ENCODE measurements around the gene C9orf40.
A peak's percentile ranks its signal among the peaks of the same experiment; 100 is the strongest.

The C9orf40 gene

DNA sequence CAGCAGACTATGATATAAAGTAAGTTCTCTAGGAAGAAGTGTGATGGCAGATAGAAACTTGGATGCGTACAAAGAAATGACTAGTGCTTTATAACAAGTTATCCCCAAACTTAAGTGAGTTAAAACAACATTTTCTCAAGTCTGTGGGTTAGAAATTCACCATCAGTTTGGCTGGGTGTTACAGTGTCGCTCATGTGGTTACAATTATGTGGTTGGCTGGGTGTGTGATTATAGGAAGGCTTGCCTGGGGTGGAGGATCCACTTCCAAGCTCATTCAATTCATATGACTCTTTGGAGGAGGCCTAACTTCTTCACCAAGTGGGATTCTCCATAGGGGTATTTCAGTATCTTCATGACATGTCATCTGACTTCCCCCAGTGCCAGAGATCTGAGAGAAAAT is 10.3 kb upstream of the C9orf40 start:
- H3K36me3 ChIP-seq (ENCODE audit: control insufficient read depth, insufficient read depth, low read length), result no peaks in the 10 kb centered on the region
- no peaks in the 10 kb centered on the region for H3K9me3 ChIP-seq (ENCODE audit: control insufficient read depth, low read length)
- H3K27me3 ChIP-seq (replicated peaks; ENCODE audit: control insufficient read depth, insufficient read depth, low read length, poor library complexity, severe bottlenecking), result no peaks in the 10 kb centered on the region
- no peak overlapping the region for H3K27ac ChIP-seq (ENCODE audit: insufficient read depth, low read length, poor library complexity, severe bottlenecking)
- no peaks in the 10 kb centered on the region for H3K4me1 ChIP-seq (ENCODE audit: control insufficient read depth, insufficient read depth, low read length, poor library complexity, severe bottlenecking)
- H3K4me3 ChIP-seq (ENCODE audit: insufficient read depth, low read depth, low read length, poor library complexity, severe bottlenecking), result no peak overlapping the region
- DNase-seq, result no peak

DNA sequence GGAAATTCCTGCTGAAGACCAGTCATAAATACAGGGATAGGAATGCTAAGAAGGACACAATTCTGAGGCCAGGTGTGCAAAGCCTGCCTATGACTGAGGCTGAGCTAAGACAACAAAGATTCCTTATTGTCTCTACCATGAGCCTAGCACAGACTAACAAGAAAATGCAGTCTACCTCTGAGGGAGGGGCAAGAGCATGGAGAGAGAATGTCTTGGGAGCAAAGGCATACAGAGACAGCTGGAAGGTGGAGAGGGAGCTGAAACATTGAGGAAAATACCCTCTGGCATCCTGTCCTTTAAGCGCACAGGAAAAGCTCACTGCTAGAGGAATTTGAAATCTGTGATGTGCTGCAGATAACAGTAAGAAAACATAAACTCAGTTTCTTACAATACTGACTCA is 8.8 kb upstream of the C9orf40 start:
- H3K4me3 ChIP-seq (ENCODE audit: insufficient read depth, low read depth, low read length, poor library complexity, severe bottlenecking), result no peak overlapping the region
- no peaks in the 10 kb centered on the region for H3K27me3 ChIP-seq (replicated peaks; ENCODE audit: control insufficient read depth, insufficient read depth, low read length, poor library complexity, severe bottlenecking)
- H3K27ac ChIP-seq (ENCODE audit: insufficient read depth, low read length, poor library complexity, severe bottlenecking), result no peak overlapping the region

GRCh38 chr9:74960561-74960960 is 7.8 kb upstream of the C9orf40 start:
- no peaks in the 10 kb centered on the region for H3K9me3 ChIP-seq (ENCODE audit: control insufficient read depth, low read length)
- no peak overlapping the region for H3K4me3 ChIP-seq (ENCODE audit: insufficient read depth, low read depth, low read length, poor library complexity, severe bottlenecking)
- DNase-seq, result no peak
- no peaks in the 10 kb centered on the region for H3K4me1 ChIP-seq (ENCODE audit: control insufficient read depth, insufficient read depth, low read length, poor library complexity, severe bottlenecking)
- H3K36me3 ChIP-seq (ENCODE audit: control insufficient read depth, insufficient read depth, low read length), result no peaks in the 10 kb centered on the region
- no peaks in the 10 kb centered on the region for H3K27me3 ChIP-seq (replicated peaks; ENCODE audit: control insufficient read depth, insufficient read depth, low read length, poor library complexity, severe bottlenecking)
- no peak overlapping the region for H3K27ac ChIP-seq (ENCODE audit: insufficient read depth, low read length, poor library complexity, severe bottlenecking)

More for the DNA sequence above, 8.8 kb upstream of the C9orf40 start:
- Histone ChIP-seq H3K36me3 (ENCODE audit: control insufficient read depth, insufficient read depth, low read length) (no peaks in the 10 kb centered on the region), H3K4me1 (ENCODE audit: control insufficient read depth, insufficient read depth, low read length, poor library complexity, severe bottlenecking) (no peaks in the 10 kb centered on the region), H3K9me3 (ENCODE audit: control insufficient read depth, low read length) (no peaks in the 10 kb centered on the region)
- DNase-seq, result no peak

DNA sequence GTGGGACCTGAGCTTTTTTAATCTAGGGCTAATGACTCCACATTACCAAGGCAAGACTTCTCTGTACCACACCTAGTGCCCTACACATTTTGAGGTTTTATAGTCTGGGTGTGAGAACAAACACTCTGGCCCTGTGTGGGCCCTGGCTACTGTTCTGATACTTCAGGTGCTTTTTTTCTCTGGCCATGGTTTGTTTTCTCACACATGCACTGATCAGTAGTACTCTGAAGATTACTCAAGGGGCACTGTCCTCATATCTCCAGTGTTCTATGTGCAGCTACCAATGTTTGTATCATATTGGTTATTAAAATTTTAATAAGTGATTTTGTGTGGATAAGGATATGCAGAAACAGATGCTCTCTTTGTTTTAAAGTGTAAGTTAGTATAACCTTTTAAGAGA is 5.9 kb upstream of the C9orf40 start:
- Histone ChIP-seq H3K27me3 (replicated peaks; ENCODE audit: control insufficient read depth, insufficient read depth, low read length, poor library complexity, severe bottlenecking) (no peaks in the 10 kb centered on the region), H3K9me3 (ENCODE audit: control insufficient read depth, low read length) (no peaks in the 10 kb centered on the region), H3K4me3 (ENCODE audit: insufficient read depth, low read depth, low read length, poor library complexity, severe bottlenecking) (no peak overlapping the region), H3K27ac (ENCODE audit: insufficient read depth, low read length, poor library complexity, severe bottlenecking) (no peak overlapping the region), H3K36me3 (ENCODE audit: control insufficient read depth, insufficient read depth, low read length) (no peaks in the 10 kb centered on the region), H3K4me1 (ENCODE audit: control insufficient read depth, insufficient read depth, low read length, poor library complexity, severe bottlenecking) (no peaks in the 10 kb centered on the region)
- no peak for DNase-seq

GRCh38 chr9:74953235-74953751 is 581 bp upstream of the C9orf40 start:
- H3K9me3 ChIP-seq (ENCODE audit: control insufficient read depth, low read length), result no peaks in the 10 kb centered on the region
- no peak for DNase-seq
- peaks cover 4% of the 10 kb centered on the region for H3K4me1 ChIP-seq (ENCODE audit: control insufficient read depth, insufficient read depth, low read length, poor library complexity, severe bottlenecking)
- no peaks in the 10 kb centered on the region for H3K36me3 ChIP-seq (ENCODE audit: control insufficient read depth, insufficient read depth, low read length)
- H3K27me3 ChIP-seq (replicated peaks; ENCODE audit: control insufficient read depth, insufficient read depth, low read length, poor library complexity, severe bottlenecking), result no peaks in the 10 kb centered on the region
- H3K27ac ChIP-seq (ENCODE audit: insufficient read depth, low read length, poor library complexity, severe bottlenecking), result peak overlapping the region; percentile 84
- peak overlapping the region; percentile 88 for H3K4me3 ChIP-seq (ENCODE audit: insufficient read depth, low read depth, low read length, poor library complexity, severe bottlenecking)

- H3K4me3 ChIP-seq (ENCODE audit: insufficient read depth, low read depth, low read length, poor library complexity, severe bottlenecking), result peak overlapping the region; percentile 88
- no peaks in the 10 kb centered on the region for H3K27me3 ChIP-seq (replicated peaks; ENCODE audit: control insufficient read depth, insufficient read depth, low read length, poor library complexity, severe bottlenecking)
- no peaks in the 10 kb centered on the region for H3K9me3 ChIP-seq (ENCODE audit: control insufficient read depth, low read length)
- peak overlapping the region; percentile 84 for H3K27ac ChIP-seq (ENCODE audit: insufficient read depth, low read length, poor library complexity, severe bottlenecking)
- peak; percentile 4 to 20 (median 17) for DNase-seq
- no peaks in the 10 kb centered on the region for H3K36me3 ChIP-seq (ENCODE audit: control insufficient read depth, insufficient read depth, low read length)
- H3K4me1 ChIP-seq (ENCODE audit: control insufficient read depth, insufficient read depth, low read length, poor library complexity, severe bottlenecking), result peaks cover 4% of the 10 kb centered on the region
Measured at GRCh38 chr9:74951725-74952151, 974 bp downstream of the C9orf40 start.

DNA sequence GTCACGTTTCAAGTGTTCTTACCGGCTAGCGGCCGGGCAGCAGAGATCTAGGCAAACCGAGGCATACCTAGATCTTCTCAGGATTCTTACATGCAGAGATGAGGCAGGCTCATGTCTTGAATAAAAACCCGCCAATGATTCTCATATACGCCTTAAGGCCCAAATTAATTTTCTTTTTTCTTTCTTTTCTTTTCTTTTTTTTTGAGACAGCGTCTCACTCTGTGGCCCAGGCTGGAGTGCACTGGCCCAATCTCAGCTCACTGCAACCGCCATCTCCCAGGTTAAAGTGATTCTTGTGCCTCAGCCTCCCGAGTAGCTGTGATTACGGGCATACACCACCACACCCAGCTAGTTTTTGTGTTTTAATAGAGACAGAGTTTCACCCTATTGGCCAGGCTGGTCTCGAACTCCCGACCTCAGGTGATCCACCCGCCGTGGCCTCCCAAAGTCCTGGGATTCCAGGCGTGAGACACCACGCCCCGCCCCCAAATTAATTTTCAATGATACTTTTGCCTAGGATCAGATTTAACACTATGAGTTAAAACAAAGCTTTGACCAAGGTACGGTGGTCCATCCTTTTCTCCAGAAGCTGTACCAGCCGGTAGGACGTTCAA is 1.5 kb downstream of the C9orf40 start:
- H3K27me3 ChIP-seq (replicated peaks; ENCODE audit: control insufficient read depth, insufficient read depth, low read length, poor library complexity, severe bottlenecking), result no peaks in the 10 kb centered on the region
- no peaks in the 10 kb centered on the region for H3K36me3 ChIP-seq (ENCODE audit: control insufficient read depth, insufficient read depth, low read length)
- H3K4me1 ChIP-seq (ENCODE audit: control insufficient read depth, insufficient read depth, low read length, poor library complexity, severe bottlenecking), result peaks cover 4% of the 10 kb centered on the region
- no peaks in the 10 kb centered on the region for H3K9me3 ChIP-seq (ENCODE audit: control insufficient read depth, low read length)
- H3K4me3 ChIP-seq (ENCODE audit: insufficient read depth, low read depth, low read length, poor library complexity, severe bottlenecking), result peak overlapping the region; percentile 88
- no peak for DNase-seq
- no peak overlapping the region for H3K27ac ChIP-seq (ENCODE audit: insufficient read depth, low read length, poor library complexity, severe bottlenecking)

DNA sequence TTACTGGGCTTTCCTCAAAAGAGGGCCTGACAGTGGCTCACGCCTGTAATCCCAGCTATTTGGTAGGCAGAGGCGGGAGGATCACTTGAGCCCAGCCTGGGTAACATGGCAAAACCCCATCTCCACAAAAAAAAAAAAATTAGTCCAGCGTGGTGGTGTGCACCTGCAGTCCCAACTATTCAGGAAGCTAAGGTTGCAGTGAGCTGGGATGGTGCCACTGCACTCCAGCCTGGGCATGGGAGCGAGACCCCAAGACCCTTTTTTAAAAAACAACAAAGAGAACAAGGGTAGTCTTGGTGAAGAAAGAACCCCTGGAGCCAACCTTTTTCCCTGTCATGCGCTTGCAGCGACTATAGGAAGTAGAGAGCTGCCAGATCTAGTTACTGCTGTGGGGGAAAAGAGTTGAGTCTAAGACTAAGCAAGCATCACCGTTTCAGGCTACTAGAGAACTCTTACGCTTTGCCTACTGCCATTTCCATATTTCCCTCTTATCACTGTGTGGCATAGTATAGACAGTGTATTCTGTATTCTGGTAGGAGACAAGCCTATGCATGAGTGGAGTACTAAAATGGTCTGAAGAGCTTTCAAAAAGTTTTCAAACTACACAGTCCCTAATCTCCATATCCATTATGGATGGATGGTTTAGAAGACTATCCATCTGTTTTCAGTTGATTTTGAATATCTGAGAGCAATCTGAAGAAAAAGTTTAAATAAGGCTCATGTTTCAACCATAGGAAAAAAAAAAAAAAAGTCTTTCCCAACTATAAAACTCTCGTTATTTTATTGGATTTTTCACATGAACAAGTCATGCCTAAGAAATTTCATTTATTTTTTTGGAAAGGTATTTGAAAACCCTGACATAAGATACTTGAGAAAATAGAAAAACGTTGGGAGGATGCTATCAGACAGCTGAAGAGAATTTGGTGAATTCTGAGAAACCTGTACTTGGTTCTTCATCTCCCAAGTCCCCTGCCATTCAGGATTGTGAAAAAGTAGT is 2.6 kb downstream of the C9orf40 start:
- Histone ChIP-seq H3K27ac (ENCODE audit: insufficient read depth, low read length, poor library complexity, severe bottlenecking) (no peak overlapping the region), H3K36me3 (ENCODE audit: control insufficient read depth, insufficient read depth, low read length) (no peaks in the 10 kb centered on the region), H3K27me3 (replicated peaks; ENCODE audit: control insufficient read depth, insufficient read depth, low read length, poor library complexity, severe bottlenecking) (no peaks in the 10 kb centered on the region), H3K4me3 (ENCODE audit: insufficient read depth, low read depth, low read length, poor library complexity, severe bottlenecking) (no peak overlapping the region), H3K9me3 (ENCODE audit: control insufficient read depth, low read length) (no peaks in the 10 kb centered on the region), H3K4me1 (ENCODE audit: control insufficient read depth, insufficient read depth, low read length, poor library complexity, severe bottlenecking) (peaks cover 4% of the 10 kb centered on the region)
- no peak for DNase-seq

DNA sequence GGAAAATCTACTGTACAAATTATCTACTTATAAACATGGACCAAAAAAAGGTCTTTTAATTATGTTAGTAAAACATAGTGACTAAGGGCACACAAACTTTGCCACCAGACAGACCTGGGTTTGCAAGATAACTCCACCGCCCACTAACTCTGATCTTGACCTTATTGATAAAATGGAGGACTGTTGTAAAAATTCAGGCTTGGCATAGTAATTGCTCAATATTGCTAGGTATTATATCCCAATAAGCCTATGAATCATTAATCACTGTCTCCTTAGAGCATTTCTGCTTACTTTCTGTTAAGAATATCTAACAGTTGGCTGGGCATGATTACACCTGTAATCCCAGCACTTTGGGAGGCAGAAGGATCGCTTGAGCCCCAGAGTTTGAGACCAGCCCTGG is 3.8 kb downstream of the C9orf40 start:
- Histone ChIP-seq H3K9me3 (ENCODE audit: control insufficient read depth, low read length) (no peaks in the 10 kb centered on the region), H3K36me3 (ENCODE audit: control insufficient read depth, insufficient read depth, low read length) (no peaks in the 10 kb centered on the region), H3K4me1 (ENCODE audit: control insufficient read depth, insufficient read depth, low read length, poor library complexity, severe bottlenecking) (peaks cover 4% of the 10 kb centered on the region), H3K27ac (ENCODE audit: insufficient read depth, low read length, poor library complexity, severe bottlenecking) (no peak overlapping the region), H3K4me3 (ENCODE audit: insufficient read depth, low read depth, low read length, poor library complexity, severe bottlenecking) (no peak overlapping the region), H3K27me3 (replicated peaks; ENCODE audit: control insufficient read depth, insufficient read depth, low read length, poor library complexity, severe bottlenecking) (no peaks in the 10 kb centered on the region)
- DNase-seq, result no peak

- Histone ChIP-seq H3K4me1 (ENCODE audit: control insufficient read depth, insufficient read depth, low read length, poor library complexity, severe bottlenecking) (peaks cover 3% of the 10 kb centered on the region), H3K4me3 (ENCODE audit: insufficient read depth, low read depth, low read length, poor library complexity, severe bottlenecking) (no peak overlapping the region), H3K9me3 (ENCODE audit: control insufficient read depth, low read length) (no peaks in the 10 kb centered on the region), H3K27ac (ENCODE audit: insufficient read depth, low read length, poor library complexity, severe bottlenecking) (no peak overlapping the region), H3K27me3 (replicated peaks; ENCODE audit: control insufficient read depth, insufficient read depth, low read length, poor library complexity, severe bottlenecking) (no peaks in the 10 kb centered on the region), H3K36me3 (ENCODE audit: control insufficient read depth, insufficient read depth, low read length) (no peaks in the 10 kb centered on the region)
- DNase-seq, result no peak
Measured at GRCh38 chr9:74946686-74947085, 6.0 kb downstream of the C9orf40 start.

Data from effector memory CD4-positive, alpha-beta T cell (primary cell).